Endothelial cell of umbilical vein (primary cell): ENCODE data around the gene AGMO. TPM values are rescaled to one million over a fixed set of nuclear protein-coding genes. Genes with fewer than 3 reads are reported as not detected.

ENCODE experiments used
- BruUV-seq: library from RNA; stranded (reverse); fragments of 400-500 nt; replicated peaks from 2 replicates; lab custom pipeline; 2021; lab: Mats Ljungman, UMichigan
- CTCF ChIA-PET: fragments of 300-600, 350-600 bp; sonication (Branson Sonifier 250); formaldehyde crosslinking; loops from one replicate; lab custom pipeline; 2021; ENCODE audit warnings: antibody characterized with exemption, inconsistent platforms; lab: Charles Lee
- POLR2A ChIA-PET: fragments of 300-600, 350-600 bp; sonication (Branson Sonifier 250); formaldehyde crosslinking; loops from one replicate; lab custom pipeline; 2021; ENCODE audit warnings: antibody characterized with exemption, inconsistent platforms; lab: Charles Lee
- DNase-seq: peaks from one replicate; pipeline ENCODE4 v3.0.0-alpha.2; 2011; ENCODE audit warnings: low read depth, low spot score
- FAIRE-seq: peaks from 2 replicates; lab custom pipeline; 2011; peaks lifted over from hg19 to GRCh38; lab: Jason Lieb, UNC
- H2AFZ ChIP-seq: 2 replicates; pipeline ENCODE4 v1.6.0; 2012; ENCODE audit warnings: low read depth, low read length, control low read depth, inconsistent platforms
- H3K27ac ChIP-seq: 2 replicates; pipeline ENCODE4 v1.5.1; 2011; ENCODE audit warnings: low read depth, mild to moderate bottlenecking, control low read depth, low read length, moderate library complexity; ENCODE audit not compliant: insufficient read depth
- H3K27me3 ChIP-seq, 2 experiments: 2 replicates each; pipeline versions ENCODE4 v1.6.0 to v1.6.1; 2011; ENCODE audit warnings: low read length in 2 of 2, mixed read lengths in 1 of 2; ENCODE audit not compliant: control insufficient read depth in 2 of 2, insufficient read depth in 2 of 2
- H3K36me3 ChIP-seq, 2 experiments: 2 replicates in 1 of 2; 3 replicates in 1 of 2; pipeline ENCODE4 v1.5.1; 2011; ENCODE audit warnings: low read length in 2 of 2, mild to moderate bottlenecking in 1 of 2, moderate library complexity in 1 of 2; ENCODE audit not compliant: control insufficient read depth in 2 of 2, insufficient read depth in 2 of 2; ENCODE audit errors: extremely low read depth in 1 of 2
- H3K4me1 ChIP-seq: 3 replicates; pipeline ENCODE4 v1.5.1; 2011; ENCODE audit warnings: mild to moderate bottlenecking, low read length; ENCODE audit not compliant: control insufficient read depth, insufficient read depth; ENCODE audit errors: extremely low read depth
- H3K4me2 ChIP-seq: 2 replicates; pipeline ENCODE4 v1.6.1; 2011; ENCODE audit warnings: low read length, control low read depth, mixed read lengths; ENCODE audit not compliant: insufficient read depth
- H3K4me3 ChIP-seq, 3 experiments: fragments of 200-600 bp in 1 of 3; sonication (generic), shearing (Covaris generic) in 1 of 3; replicated peaks in 1 of 3; 2 replicates each; pipeline ENCODE4 v1.5.1; 2011 to 2016; ENCODE audit warnings: control low read depth in 3 of 3, low read length in 3 of 3, mild to moderate bottlenecking in 2 of 3, inconsistent platforms in 1 of 3, low read depth in 1 of 3, moderate library complexity in 1 of 3; ENCODE audit not compliant: insufficient read depth in 1 of 3
- H3K79me2 ChIP-seq: 2 replicates; pipeline ENCODE4 v1.6.0; 2012; ENCODE audit warnings: low read length, inconsistent platforms; ENCODE audit not compliant: control insufficient read depth, insufficient read depth
- H3K9ac ChIP-seq: replicated peaks from 2 replicates; pipeline ENCODE3; 2011; ENCODE audit warnings: low read length, control low read depth; ENCODE audit not compliant: insufficient read depth; ENCODE audit errors: extremely low read depth
- H3K9me1 ChIP-seq: replicated peaks from 3 replicates; pipeline ENCODE4 v1.6.0; 2011; ENCODE audit warnings: mild to moderate bottlenecking, low read length; ENCODE audit not compliant: control insufficient read depth, insufficient read depth; ENCODE audit errors: extremely low read depth
- H3K9me3 ChIP-seq: replicated peaks from 2 replicates; pipeline ENCODE4 v1.5.1; 2012; ENCODE audit warnings: low read length, inconsistent platforms; ENCODE audit not compliant: control insufficient read depth, insufficient read depth
- H4K20me1 ChIP-seq: replicated peaks from 2 replicates; pipeline ENCODE3; 2011; ENCODE audit warnings: mild to moderate bottlenecking, low read length; ENCODE audit not compliant: control insufficient read depth, insufficient read depth; ENCODE audit errors: extremely low read depth
- EZH2 ChIP-seq: IDR thresholded peaks from 2 replicates; pipeline ENCODE4 v1.6.1; 2012; ENCODE audit warnings: borderline replicate concordance, low read depth, mild to moderate bottlenecking, moderate library complexity, low read length, inconsistent platforms; ENCODE audit not compliant: severe bottlenecking
- FOS ChIP-seq: IDR thresholded peaks from 2 replicates; pipeline ENCODE4 v1.6.1; 2011; ENCODE audit warnings: mild to moderate bottlenecking, low read length, moderate library complexity, borderline replicate concordance; ENCODE audit not compliant: insufficient read depth
- GATA2 ChIP-seq: IDR thresholded peaks from 2 replicates; pipeline ENCODE4 v1.7.0; 2011; ENCODE audit warnings: low read depth, mild to moderate bottlenecking, moderate library complexity, mixed read lengths, low read length; ENCODE audit not compliant: insufficient read length, insufficient read depth
- JUN ChIP-seq: IDR thresholded peaks from 2 replicates; pipeline ENCODE4 v1.6.1; 2011; ENCODE audit warnings: borderline replicate concordance, low read depth; ENCODE audit not compliant: insufficient read length, insufficient read depth
- MYC ChIP-seq: IDR thresholded peaks from one replicate; pipeline ENCODE4 v1.6.1; 2011; ENCODE audit warnings: mild to moderate bottlenecking, low read depth, low read length
- POLR2A ChIP-seq: IDR thresholded peaks from 2 replicates; pipeline ENCODE4 v1.6.1; 2012; ENCODE audit warnings: low read depth, mild to moderate bottlenecking, control low read depth, low read length
- POLR2AphosphoS5 ChIP-seq: IDR thresholded peaks from 2 replicates; pipeline ENCODE4 v1.6.1; 2012; ENCODE audit warnings: low read depth, mild to moderate bottlenecking, control low read depth, low read length, moderate library complexity; ENCODE audit not compliant: insufficient read depth
- dilution Hi-C: fragments of 300-500 bp; cut with MboI; formaldehyde crosslinking; loops from one replicate; pipeline ENCODE4 v1.15.0; 2019; ENCODE audit warnings: low sequenced_read_pairs; ENCODE audit not compliant: extremely low pct_ligation_motif_present
- intact Hi-C: fragments of 100-400 bp; cut with micrococcal nuclease; formaldehyde crosslinking; loops from one replicate; pipeline ENCODE4 v1.10.0; 2022
- polyA plus RNA-seq, 4 experiments: library from polyadenylated mRNA; depleted of rRNA in 3 of 4; stranded (reverse) in 3 of 4; unstranded in 1 of 4; fragments of >200 nt; gene quantifications; 2 replicates each; pipeline versions ENCODE4 v1.2.1 to v1.2.3, GENCODE V29; 2011 to 2012; ENCODE audit warnings: missing spikeins in 1 of 4
- total RNA-seq: library from RNA; stranded (reverse); gene quantifications from 2 replicates; pipeline ENCODE4 v1.2.3, GENCODE V29; 2021
- TF ChIP-seq, protein P1 (sequence below): IDR thresholded peaks from 2 replicates; pipeline ENCODE4 v1.6.1; 2011; ENCODE audit not compliant: insufficient read depth, insufficient read length
- TF ChIP-seq, protein P2 (sequence below), 2 donors: IDR thresholded peaks; 1 replicate in 1 of 2; 2 replicates in 1 of 2; pipeline ENCODE4 v1.5.1; 2011; ENCODE audit warnings: low read length in 2 of 2, mild to moderate bottlenecking in 2 of 2, moderate library complexity in 2 of 2, control low read depth in 1 of 2, inconsistent platforms in 1 of 2, low read depth in 1 of 2; ENCODE audit not compliant: insufficient read depth in 1 of 2; ENCODE audit errors: extremely low read depth in 1 of 2

AGMO gene
- total and polyA plus RNA-seq, 2 donors (not counting 3 experiments of a cell fraction or from before 2014, with no cell fraction given) = 0.23 to 0.40 TPM

DNA sequence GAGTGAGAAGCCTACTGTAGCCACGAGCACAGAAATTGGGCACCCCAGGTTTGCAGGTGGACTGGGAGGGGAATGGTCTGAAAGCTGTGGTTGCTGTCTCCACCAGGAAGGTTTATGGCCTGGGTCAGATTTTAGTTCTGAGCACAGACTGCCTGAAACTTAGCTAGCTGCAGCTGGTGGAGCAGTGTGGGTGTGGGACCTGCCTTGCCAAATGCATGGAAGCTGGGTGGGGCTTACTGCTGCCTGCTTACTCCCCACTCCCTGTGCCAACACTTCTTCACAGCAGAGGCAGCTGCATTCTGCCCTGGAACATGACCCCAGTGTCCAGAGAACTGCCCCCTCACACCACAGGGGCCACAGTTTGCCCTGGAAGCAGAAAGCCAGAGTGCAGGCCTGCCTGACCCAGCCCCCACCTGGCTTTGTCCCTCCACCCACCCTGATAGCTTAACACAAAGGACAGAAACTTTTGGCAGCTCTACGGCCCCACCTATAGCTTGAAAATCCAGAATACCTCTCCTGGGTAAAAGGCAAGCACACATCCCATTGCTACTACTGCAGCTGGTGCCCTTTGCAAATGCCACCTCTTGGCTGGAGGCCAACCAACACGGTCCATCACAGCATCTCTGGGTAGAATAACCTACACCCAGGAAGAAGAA is 281.6 kb downstream of the AGMO start:
- CTCF ChIA-PET = no interaction called here
- DNase-seq = no peak
- Histone ChIP-seq H3K9ac (no peak overlapping the region), H3K27ac (no peak overlapping the region), H3K9me1 (no peaks in the 10 kb centered on the region), H3K27me3 (no peaks in the 10 kb centered on the region), H4K20me1 (no peaks in the 10 kb centered on the region), H3K79me2 (no peaks in the 10 kb centered on the region), H3K4me3 (no peak overlapping the region), H3K9me3 (no peaks in the 10 kb centered on the region), H3K36me3 (no peaks in the 10 kb centered on the region), H3K4me2 (no peak overlapping the region), H2AFZ (no peak overlapping the region), H3K4me1 (no peaks in the 10 kb centered on the region)
- dilution Hi-C loops (no loop called here), intact Hi-C loops (no loop called here)
- TF ChIP-seq POLR2A (no peak), JUN (no peak), MYC (no peak), GATA2 (no peak), EZH2 (no peak), FOS (no peak), POLR2AphosphoS5 (no peak)
- TF ChIP-seq, protein P1, sequence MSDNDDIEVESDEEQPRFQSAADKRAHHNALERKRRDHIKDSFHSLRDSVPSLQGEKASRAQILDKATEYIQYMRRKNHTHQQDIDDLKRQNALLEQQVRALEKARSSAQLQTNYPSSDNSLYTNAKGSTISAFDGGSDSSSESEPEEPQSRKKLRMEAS = no peak
- TF ChIP-seq, protein P2, sequence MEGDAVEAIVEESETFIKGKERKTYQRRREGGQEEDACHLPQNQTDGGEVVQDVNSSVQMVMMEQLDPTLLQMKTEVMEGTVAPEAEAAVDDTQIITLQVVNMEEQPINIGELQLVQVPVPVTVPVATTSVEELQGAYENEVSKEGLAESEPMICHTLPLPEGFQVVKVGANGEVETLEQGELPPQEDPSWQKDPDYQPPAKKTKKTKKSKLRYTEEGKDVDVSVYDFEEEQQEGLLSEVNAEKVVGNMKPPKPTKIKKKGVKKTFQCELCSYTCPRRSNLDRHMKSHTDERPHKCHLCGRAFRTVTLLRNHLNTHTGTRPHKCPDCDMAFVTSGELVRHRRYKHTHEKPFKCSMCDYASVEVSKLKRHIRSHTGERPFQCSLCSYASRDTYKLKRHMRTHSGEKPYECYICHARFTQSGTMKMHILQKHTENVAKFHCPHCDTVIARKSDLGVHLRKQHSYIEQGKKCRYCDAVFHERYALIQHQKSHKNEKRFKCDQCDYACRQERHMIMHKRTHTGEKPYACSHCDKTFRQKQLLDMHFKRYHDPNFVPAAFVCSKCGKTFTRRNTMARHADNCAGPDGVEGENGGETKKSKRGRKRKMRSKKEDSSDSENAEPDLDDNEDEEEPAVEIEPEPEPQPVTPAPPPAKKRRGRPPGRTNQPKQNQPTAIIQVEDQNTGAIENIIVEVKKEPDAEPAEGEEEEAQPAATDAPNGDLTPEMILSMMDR (IDR thresholded peaks at IDR 0.05; ENCODE audit: extremely low read depth in 1 of 2, insufficient read depth in 1 of 2, low read depth in 1 of 2, low read length in 2 of 2) = no peak
- no TSS peak for BruUV-seq
- POLR2A ChIA-PET = no interaction called here
- FAIRE-seq = no peak
